Suppressor macrophage treated with lipopolysaccharide for 4 hours (primary cell): ENCODE data around the gene KRT36.

Source experiments
- DNase-seq: peaks from one replicate; pipeline ENCODE4 v3.0.0-alpha.2; 2020

Gene KRT36

DNA sequence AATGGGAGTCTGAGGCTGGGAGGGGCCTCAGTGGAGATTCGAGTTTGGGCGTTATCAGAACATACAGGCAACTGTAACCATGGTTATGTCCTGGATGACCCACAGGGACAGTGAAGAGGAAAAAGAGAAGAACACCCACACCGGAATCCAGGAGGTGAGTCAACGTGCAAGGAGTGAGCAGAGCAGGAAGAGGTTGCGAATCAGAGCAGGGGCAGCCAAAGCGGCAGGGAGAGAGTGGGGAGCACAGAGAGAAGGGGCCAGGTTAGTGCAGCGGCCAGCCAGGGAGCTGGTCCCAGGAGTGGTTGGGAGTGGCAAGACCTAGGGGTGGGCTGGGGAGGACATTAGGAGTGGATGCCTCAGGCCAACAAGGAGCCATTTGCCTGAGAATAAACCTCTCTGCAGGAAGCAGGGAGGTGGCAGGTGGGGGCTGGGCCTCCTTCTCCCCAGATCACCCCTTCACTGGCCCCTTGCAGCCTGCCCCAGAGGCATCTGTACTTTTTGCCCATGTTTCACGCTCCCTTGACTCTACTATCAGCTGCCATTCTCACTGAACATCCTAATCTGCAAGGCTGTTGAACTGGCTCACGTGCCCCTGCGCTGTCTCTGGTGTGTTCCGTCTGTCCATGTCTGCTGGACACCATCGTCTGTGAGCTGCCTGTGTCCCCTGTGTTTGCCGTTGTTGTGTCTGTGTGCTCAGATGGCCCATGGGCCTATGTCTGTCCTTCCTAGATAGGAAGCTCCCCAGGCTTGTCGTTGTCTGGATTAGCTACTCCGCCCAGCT is 10.6 kb upstream of the KRT36 start:
- DNase-seq, result peak; percentile 40

DNA sequence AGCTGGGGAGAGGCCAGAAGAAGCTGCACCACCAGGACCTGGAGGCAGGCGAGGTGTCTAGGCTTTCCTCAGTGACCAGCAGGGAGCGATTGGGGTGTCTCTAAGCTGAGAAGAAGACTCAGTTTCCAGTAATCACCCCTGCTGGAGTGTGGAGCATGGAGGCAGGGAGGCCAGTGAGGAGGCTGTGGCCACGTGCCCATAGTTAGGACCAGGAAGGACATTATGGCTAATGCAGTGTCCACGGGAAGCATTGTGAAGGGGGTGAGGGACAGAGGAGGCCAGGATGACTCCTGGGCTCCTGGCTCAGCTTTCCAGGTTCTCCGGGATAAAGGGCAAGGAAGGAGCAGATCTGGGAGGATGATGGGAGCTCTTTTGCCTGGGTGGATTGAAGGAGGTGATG is 10.0 kb upstream of the KRT36 start:
- no peak for DNase-seq

DNA sequence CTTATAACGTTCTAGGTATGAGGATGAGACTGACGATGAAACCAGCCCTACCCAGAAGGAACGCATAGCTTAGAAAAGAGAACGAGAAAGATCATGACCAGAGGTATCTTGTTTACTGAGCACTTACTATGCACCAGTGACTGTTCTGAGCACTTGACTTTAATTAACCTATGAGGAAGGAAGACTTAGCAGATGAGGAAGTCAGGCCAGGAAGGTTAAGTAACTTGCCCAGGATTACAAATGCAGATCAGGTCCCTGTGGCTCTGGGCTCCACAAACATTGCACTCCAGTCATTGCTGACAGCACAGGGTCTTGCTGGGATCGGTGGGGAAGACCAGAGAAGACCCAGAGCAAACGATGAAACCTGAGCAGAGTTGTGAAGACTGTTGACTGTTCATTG is 8.6 kb upstream of the KRT36 start:
- DNase-seq, result peak; percentile 71

DNA sequence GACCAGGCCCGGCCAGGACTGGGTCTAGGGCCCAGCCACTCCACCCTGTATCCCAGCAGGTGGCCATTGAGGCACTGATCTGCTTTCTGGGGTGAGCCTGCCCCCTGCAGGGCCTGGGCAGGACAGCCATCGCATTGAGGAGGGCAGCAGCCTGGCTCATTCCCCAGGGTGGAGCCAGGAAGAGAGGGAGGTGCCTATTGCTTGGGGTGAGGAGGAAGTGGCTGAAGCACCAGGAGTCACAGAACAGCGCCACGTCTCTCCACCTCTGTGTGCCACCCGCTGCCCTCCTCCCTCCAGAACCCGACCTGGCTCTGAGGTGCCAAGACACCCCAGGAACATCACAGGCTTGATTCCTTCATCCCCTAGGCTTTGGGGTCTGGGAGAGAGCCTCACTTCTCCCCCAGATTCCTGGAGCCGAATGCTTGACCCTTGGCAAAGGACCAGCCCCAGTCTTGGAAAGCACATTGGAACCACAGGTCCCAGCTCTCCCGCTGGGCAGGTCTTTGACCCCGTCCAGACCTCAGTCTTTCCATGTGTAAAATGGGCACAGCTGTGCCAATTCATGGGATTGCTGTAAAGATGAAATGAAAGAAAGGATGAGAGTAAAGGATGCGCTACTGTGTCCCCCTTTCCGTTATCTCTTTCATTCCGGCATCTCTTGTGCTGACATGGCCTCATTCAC is 7.2 kb upstream of the KRT36 start:
- DNase-seq, result peak; percentile 90

DNA sequence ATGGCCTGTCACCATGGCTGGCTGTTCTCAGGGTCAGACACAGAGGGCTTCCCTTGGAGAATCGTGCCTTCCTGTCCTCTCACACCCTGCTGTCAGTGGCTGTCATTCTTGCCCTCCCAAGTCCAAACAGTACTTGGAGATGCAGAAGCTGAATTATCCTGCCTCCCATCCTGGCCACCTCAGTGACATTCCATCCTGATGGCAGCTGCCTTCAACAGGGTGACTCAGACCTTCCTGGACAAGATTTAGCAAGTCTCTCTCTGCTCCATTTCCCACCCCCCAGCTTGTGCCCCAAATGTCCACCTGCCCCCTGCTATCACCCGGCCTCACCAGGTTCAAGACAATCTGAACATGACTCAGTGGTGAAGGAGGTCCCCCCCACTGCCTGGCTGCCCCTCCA is 4.8 kb upstream of the KRT36 start:
- DNase-seq, result no peak

DNA sequence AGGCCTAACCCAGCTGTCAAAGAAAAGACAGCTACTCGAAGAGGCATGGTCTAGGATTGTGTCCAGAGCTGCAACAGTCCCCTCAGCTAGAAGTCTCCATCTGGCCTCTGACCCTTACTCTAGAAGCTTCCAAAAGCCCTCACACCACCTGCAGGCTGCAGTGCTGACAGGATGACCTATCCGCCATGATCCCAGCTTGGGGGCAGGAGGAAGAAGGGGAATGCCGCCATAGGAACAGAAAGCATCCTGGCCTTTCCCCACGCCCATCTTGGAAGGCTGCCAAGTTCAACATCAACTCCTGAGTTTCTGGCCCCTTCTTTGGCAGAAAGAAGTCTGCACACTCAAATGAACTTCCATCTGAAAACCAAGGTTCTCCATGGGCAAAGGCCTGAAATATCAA is 3.1 kb upstream of the KRT36 start:
- peak; percentile 64 for DNase-seq

DNA sequence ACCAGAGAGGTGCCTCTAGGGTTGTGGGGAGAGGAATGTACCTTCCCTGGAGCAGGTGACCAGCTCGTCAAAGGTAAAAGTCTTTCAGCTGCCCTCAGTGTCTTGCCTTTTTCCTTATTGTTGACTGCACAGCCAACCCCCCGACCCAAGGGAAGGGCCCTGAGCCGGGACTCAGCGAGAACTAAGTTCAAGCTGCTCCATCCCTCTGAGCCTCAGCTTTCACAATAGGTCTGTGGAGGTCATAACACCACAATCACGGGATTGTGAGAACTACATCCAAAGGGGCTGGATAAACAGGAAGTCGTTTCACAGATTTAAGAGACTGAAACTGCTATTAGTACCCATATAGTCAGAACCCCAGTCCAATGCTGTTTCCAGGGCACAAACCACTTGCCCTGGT is 2.6 kb upstream of the KRT36 start:
- peak; percentile 90 for DNase-seq

DNA sequence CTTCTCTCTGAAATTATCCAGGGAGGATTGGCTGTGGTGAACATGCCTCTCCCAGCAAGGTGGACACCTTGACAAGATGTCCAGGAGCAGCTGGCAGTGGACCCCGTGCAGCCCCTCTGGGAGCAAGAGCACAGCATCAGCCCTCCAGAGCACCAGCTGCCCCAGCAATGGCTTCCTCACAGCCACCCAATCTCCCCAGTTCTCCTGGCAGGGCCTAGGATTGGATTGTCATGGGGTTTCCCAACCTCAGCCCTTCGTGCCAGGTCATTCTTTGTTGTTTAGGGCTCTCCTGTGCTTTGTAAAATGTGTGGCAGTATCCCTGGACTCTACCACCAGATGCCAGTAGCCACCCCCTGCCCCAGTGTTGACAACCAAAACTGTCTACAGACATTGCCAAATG is 1.8 kb upstream of the KRT36 start:
- no peak for DNase-seq

DNA sequence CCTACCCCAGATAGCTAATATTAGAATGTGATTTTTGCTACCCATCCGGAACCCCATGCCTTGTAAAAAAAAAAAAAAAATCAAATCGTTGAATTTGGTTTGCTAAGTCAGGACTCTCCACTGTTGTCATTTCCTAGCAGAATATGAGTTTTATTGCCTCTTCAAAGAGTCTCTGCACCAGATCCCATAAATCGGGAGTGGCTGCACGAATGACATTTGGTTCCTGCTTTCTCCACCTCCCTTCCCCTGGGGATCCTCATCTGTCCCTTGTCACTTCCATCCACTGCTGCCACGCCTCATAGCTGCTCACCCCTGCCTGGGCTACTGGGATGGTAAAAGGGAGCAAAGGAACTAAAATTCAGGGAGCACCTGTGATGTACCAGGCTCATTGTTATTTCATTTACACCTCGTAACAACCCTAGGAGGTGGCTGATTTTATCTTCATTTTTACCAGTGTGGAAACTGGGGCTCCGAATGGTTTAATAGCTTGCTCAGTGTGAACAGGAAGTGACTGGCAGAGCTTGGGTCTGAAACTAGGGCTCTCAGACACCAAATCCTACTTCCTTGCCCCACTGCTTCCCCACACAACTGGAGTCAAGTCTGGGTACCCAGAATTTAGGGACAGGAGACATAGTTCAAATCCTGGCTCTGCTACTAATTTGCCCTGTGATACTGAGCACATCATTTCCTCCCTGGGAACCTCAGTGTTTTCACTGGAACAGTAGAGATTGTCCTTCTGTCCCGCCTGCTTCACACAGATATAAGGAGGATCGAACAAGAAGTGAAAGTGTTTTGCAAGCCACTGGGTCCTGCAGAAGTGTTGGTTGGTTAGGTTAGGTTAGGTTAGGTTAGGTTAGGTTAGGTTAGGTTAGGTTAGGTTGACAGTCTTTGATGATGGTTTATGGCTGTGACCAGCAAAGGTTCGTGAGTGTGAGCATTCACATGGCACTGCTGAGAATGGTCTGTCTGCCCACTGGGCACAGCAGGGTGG is 585 bp upstream of the KRT36 start:
- peak; percentile 33 for DNase-seq

DNA sequence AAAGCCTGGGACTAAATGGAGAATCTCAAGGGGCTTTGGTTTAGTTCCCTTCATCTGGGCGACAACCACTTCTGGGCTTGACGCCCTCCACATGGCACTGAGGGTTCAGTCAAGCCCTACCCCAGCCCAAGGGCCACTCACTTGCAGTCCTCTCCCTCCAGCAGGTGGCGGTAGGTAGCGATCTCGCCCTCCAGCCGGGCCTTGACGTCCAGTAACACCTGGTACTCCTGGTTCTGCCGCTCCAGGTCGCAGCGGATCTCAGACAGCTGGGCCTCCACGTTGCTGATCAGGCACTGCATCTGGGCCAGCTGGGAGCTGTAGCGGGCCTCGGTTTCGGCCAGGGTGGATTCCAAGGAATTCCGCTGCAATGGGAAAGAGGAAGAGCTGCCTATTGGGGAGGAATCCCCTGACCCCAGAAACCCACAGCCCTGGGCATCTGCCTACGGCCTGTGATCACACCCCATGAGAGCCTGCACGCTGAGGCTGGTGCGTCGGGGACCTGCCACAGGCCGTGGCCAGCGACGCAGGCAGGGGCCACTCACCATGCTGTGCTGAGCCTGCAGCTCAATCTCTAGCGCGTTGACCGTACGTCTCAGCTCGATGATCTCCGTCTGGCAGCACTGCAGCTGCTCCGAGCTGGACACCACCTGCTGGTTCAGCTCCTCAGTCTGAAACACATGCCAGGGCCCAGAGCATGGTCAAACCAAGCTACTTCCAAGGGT is 2.7 kb downstream of the KRT36 start:
- DNase-seq, result peak; percentile 44

DNA sequence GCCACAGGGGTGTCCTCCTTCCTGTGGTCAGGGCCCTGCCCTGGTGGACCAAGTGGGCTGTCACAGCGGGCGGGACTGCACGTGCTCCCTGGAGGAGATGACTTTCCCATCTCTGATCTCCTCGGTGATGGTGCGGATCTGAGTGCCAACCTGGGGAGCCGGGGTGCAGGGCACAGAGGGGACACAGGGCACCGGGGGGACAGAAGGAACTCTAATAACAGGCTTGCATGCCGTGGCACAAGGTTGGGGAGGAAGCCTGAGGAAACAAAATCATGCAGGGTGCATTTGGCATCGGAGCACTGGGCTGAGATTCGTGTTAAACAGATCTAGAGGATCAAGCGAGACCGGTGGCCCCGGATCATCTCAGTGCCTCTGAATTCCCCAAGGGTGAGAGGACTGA is 3.4 kb downstream of the KRT36 start:
- no peak for DNase-seq

DNA sequence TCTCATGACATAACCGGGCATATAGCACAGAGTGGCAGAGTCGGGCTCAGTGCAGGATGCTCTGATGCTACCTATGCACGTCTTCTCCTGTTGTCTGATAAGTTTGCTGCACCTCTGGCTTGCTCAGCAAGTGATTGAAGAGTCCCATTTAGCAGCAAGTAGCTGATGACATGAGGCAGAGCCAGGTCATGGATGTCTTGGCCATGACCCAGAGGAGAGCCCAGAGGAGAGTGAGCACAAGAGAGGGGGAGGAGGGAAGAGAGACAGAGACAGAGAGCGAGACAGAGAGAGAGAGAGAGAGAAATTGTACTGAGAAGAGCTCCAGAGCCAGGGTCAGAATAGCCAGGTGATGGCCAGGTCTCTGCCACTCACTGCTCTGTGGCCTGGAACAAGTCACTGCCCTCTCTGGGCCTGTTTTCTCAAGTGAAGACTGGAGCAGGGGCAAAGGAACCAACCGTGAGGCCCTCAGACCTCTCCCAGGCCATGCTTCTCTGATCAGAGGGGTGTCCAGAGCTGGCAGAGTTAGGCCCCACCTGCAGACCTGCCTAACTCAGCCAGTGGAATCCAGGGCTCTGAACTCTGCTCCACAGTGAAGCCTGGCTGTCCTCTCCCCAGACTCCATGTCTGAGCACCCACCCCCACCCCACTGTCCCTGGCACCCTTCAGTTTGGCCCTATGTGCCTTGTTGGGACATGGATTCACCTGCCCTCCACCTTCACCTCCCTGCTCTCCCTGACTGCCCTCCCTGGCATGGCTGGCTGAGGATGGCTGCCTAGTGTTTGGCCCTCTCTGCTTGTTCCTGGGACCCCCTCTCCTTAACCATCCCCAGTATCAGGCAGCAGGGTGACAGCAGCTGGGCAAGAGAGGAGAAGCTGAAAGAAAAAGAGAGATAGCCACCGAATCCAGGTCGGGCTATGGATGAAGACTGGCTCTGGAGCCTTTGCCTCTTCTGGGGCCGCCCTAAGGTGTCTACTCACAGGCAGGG is 4.5 kb downstream of the KRT36 start:
- no peak for DNase-seq

DNA sequence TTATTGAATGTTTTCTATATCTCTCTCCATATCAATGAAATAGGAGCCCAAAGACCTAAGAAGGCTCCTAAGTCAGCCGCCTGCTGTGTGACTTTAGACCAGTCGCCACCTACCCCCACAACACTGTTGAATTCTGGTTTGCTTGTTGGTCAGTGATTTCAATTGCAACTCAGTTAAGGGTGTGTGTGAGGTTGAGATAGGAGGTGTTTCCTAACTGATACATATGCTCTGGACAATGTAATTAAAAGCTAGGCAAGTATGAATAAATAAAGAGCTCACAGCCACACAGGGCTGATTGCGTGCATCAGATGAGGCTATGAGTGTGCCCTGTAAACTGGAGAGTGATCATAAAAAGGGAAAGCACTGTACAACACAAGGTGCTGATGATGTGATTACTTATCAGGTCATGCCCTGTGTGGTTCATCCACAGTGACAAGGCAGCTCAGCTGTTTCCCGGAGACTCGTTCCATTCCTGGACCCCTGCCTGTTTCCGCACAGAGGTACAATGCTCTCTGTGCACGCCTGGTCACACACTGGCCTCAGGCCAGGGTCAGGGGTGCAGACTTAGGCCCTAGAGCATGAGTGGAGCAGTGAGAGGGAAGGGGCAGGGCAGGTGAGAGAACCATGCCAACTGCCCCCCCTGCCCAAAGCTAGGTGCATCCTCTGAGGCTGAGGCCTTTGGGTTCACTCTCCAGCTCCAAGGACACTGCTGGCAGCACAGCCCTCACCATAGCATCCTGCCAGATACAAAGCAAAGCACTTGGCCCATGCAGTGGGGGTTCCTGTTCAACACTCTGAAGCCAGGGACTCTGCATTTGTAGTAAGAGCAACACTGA is 5.5 kb downstream of the KRT36 start:
- no peak for DNase-seq

DNA sequence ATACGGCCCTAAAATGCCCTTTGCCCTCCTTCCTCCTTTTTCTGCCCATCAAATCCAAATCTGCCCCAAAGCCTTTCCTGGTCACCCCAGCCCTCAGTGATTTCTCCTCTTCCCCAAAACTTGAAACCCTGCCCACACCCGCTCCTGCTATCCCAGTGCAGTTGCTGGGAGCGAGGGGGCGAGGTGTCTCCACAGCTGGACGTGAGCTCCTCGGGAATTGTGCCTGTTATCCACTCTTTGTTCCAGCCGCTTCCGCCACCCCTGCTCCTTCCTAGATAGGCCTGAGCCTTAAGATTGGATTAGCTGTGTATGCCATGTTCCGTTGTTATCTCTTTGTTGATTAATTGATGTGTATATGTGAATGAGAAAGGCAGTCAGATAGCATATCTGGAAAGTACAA is 6.2 kb downstream of the KRT36 start:
- DNase-seq, result no peak

DNA sequence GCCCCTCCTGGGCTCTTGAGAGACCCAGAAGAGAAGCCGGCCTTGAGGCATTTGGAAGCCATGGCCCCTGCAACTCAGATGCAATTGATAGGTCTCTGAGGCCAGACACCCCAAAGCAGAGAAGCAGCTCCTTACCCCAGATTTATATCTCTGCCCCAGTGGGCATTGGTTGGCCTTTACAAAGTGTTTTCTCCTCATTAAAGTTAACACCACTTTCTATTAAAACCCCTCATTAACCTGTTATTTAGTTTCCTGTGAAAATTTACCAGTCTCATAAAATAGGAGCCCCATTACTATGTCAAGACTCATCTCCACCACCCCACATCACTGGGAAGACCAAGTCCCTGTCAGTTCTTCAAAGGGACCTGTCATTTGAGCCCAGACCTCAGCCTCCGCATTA is 8.7 kb downstream of the KRT36 start, which contains the start of gene KRT35:
Gene KRT35 (minus strand): TSS at position 116 of the 400 bp plus-strand sequence. CDS start 54 bp downstream, at position 62.
- no peak for DNase-seq

DNA sequence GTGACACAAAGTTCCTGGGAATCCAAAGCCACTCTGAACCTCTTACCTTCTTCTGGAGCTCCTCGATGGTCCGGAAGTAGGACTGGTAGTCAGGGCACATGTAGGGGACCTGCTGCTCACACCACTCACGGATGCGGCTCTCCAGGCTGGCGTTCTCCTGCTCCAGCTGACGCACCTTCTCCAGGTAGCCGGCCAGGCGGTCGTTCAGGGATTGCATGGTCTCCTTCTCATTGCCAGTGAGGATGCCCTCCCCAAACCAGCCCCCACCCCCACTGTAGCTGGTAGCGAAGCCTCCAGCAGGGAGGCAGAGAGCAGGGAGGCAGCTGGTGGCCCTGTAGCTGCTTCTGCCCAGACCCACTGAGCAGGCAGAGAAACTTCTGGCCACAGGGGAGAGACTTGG is 9.1 kb downstream of the KRT36 start:
- DNase-seq, result no peak

DNA sequence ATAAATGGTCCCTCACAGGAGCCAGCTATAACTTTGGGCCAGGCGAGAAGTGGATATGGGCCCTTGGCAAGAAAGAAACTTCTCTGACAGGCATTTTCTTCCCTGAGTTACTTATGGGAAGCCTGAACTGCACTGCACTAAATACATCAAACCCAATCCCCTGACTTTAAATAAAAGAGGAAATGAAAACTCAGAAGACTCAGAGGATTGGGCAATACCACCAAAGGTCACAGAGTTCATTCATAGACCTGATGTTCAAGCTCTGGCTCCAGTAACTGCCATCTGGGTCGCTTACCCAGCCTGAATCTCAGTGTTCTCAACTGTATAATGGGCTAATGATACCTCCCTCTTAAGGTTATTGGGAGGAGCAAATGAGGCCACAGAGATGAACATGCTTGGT is 9.6 kb downstream of the KRT36 start:
- DNase-seq, result peak; percentile 36

DNA sequence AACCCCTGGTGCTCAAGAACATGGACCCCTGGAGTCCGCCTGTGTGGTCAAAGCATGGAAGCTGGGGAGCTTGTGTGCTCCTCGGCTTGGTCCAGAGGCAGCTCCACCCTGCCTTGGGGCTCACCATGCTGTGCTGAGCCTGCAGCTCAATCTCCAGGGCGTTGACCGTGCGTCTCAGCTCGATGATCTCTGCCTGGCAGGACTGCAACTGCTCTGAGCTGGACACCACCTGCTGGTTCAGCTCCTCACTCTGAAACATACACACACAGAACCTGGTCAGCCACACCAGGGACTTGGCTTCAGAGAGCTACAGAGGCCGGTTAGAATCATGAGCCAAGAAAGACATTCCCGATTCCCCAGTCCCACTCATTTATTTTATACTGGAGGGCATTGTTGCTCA is 11.5 kb downstream of the KRT36 start:
- DNase-seq, result no peak

DNA sequence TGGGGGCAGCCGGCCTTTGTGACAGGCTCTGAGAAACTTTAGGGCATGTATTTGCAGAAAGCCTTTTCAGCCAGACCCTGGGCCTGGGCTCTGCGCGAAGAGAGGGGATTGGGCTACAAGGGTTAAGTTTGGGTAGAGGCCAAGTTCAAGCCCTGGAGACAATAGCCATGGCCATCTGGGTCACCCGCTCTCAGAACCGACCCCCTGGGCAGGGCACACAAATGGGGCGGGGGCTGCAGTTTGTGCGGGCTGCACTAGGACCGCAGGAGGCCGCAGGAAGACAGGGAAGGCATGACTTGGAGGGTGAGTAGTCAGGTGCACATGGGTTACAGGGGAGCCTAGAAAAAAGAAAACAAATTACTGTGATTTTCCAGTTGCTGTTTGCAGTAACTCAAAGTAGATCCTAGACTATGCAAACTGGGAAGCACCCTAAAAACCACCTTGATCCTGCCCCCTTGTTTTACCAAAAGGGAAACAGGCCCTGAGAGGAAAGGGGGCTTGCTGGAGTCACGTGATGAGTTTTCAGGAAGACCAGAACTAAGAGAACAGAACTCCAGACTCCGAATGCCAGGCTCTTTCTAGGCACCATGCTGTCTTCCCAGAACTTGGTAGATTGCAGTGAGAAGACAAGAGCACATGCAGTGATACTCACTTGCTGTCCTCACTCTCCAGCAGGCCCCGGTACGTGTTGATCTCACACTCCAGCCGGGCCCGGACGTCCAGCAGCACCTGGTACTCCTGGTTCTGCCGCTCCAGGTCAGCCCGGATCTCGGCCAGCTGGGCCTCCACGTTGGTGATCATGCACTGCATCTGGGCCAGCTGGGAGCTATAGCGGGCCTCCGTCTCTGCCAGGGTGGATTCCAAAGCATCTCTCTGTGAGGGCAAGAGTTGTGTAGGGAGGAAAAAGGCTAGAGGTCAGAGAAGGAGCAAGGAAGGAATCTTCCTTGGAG is 12.6 kb downstream of the KRT36 start:
- DNase-seq, result no peak
